Measurements from ENCODE around the gene ABCA8.

GRCh38 chr17:68840073-68840472, 115.1 kb downstream of the ABCA8 start:
- TF ChIP-seq CTCF (IDR thresholded peaks at IDR 0.05) = no peak
- no peak for TF ChIP-seq POLR2AphosphoS5 (IDR thresholded peaks at IDR 0.05)
